HG02943 (cell line): ENCODE data around the gene CASKIN1.

Experiments used
- ATAC-seq: cut with Tn5 transposase; IDR thresholded peaks from one replicate; pipeline ENCODE4 v1.9.1; 2021; ENCODE audit warnings: mild to moderate bottlenecking, low read depth, moderate library complexity; ENCODE audit not compliant: unreplicated experiment

The CASKIN1 gene

DNA sequence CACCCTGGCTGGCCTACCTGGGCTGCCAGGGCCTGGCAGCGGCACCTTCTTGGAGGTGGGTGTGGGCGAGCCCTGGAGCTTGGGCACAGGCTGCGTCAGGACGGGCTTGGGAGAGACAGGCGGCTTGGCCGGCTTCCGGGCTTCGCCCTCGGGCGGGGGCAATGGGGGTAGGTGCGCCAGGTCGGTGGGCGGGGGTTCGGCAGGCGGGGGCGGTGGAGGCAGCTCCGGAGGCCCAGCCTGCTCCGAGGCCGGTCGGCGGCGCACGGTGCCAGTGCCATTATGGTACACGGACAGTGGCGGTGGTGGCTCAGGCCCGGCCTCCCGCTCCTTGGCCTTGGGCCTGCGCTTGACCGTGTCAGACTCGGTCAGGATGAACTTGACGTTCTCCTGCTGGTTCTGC is 16.8 kb downstream of the CASKIN1 start:
- ATAC-seq, result no peak

DNA sequence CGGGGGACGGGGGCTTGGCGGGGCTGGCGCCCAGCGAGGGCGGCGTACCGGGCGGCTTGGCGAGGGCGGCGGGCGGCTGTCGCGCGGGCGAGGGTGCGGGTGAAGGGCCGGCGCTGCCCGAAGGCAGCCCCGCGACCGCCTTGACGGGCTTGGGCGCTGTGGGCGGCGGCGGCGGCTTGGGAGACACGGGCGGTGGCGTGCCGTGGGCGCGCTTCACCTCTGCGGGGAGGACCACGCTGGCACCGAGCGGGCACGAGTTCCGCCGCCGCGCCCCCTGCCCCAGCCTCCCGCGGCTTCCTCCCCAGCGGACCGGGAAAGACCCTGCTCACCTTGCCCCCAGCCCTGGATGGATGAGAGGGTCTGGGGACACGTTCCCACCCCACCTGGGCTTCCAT is 17.3 kb downstream of the CASKIN1 start:
- ATAC-seq, result no peak

DNA sequence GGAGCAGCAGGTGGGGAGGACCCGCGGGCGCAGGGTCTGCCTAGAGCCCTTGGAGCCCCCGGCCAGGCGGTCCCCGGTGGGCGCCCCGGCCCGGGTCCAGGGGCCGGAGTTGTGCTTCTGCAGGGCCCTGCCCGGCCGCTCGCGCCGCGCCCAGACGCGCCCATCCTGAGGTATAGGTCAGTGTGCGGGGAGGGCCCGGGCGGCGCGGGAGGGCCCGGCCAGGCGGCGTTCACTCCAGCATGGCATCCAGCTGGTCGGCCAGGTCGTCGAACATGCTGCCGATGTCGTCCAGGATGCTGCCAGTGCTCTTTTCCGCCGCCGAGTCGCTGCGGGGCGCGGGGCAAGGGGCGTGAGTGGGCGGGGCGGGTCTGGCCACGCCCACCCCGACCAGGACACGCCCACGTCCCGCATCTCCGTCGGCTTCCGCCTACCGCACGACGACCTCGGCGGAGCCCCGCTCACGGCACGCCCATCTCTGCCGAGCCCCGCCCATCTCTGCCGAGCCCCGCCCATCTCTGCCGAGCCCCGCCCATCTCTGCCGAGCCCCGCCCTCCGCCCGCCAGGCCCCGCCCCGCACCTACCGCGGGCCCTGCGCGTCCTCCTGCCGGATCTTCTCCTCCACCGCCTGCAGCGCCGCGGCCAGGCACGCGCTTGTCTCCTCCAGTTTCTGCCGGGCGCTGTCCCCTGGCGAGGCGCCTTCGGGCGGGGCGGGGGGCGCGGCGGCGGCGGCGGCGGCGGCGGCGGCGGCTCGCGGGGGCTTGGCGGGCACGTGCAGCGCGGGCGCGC is 17.9 kb downstream of the CASKIN1 start:
- no peak for ATAC-seq

DNA sequence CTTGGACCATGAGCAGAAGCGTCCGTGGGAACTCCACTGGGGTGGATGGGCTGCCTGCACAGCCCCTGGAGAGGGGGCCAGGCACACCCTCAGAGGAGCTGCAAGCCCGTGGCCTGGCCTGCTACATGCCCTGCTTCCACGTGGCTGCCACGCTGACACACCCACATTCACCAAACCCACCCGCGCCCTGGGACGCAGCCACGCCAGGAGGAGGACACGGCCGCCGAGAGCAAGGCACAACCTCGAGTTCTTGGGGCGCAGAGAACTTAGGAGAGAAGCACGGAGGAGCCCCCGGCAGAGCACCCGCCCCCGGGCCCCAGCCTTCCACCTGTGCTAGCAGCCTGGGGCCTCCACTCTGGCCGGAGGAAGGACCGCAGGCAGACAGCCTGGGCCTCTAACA is 18.8 kb downstream of the CASKIN1 start:
- no peak for ATAC-seq

DNA sequence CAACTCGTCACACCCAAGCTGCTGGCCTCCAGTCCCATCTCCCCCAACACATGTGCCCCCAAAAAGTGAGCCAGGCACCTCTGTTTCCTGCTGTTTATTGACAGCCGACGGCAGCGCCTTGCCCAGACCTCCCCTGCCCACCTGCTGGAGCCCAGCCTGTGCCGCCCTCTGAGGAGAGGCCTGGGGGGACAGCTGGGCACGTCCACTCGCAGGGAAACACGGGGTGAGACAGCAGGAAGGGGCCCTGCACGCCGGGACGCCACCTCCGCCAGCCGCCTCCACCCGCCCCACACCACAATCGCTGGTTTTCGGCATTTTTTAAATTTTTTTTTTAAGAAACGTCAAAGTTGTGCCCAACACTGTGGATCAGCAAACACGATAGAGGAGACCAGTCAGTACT is 19.3 kb downstream of the CASKIN1 start:
- ATAC-seq, result no peak

DNA sequence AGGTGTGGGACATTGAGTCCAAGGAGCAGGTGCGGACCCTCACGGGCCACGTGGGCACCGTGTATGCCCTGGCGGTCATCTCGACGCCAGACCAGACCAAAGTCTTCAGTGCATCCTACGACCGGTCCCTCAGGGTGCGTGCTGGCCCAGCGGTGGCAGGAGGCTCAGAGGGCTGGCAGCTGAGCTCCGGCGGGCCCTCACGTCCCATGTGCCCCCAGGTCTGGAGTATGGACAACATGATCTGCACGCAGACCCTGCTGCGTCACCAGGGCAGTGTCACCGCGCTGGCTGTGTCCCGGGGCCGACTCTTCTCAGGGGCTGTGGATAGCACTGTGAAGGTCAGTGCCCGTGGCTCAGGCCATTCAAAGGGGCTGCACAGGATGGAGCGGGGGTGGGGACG is 20.4 kb downstream of the CASKIN1 start:
- no peak for ATAC-seq

DNA sequence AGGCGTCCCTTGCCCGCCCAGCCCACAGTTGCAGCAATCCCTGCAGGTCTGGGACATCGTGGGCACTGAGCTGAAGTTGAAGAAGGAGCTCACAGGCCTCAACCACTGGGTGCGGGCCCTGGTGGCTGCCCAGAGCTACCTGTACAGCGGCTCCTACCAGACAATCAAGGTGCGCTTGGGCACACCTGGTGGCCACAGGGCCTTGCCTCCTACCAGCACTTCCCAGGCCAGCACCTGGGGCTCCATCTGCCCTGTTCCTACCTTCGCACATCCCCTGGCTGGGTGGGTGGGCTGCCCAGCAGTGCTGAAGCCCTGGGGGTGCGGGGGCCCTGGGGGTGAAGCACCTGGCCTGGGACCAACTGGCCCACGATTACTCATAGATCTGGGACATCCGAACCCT is 21.0 kb downstream of the CASKIN1 start:
- ATAC-seq, result no peak

DNA sequence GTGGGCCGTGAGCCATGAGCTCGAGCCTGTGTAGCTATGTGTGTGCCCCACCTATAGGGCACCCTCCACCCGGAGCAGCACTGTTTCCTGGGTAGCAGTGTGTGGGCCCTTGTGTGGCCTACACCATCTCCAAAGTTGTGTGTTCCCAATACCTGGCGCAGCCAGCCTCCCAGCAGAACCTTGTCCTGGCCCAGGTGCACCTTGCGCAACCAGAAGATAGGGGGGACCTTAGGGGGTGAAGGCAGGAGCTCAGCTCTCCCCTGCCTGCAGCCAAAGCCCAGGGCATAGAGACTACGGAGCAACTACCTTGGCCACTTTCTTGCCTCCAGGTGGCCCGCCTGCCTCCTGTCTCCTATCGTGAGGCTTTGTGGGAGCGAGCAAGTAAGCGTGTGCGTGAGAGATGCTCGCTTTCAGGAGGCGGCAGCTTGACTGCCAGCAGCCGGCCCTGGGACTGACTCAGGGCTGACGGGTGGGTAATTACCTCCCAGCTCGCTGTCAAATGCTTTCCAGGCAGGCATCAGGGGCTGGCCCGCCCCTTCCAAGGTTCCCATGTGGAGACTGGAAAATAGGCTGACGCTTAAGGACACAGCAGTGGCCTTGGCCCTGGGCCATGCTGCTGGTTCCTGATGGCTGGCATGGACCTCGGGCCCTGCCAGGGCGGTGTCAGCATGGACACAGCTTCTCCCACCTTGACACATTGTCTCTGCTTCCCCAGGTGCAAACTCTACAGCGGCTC is 21.8 kb downstream of the CASKIN1 start:
- ATAC-seq, result no peak

DNA sequence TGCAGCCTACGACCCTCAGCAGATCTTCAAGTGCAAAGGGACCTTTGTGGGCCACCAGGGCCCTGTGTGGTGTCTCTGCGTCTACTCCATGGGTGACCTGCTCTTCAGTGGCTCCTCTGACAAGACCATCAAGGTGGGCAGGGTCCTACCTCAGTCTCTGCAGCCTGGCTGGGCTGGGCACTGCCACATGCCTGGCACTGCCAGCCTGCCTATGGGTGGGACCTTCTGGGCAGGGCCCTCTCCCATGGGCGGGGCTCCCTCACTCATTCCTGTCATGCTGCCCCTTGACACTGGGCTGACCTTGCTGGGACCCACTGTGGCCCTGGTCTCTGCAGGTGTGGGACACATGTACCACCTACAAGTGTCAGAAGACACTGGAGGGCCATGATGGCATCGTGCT is 22.5 kb downstream of the CASKIN1 start:
- no peak for ATAC-seq

DNA sequence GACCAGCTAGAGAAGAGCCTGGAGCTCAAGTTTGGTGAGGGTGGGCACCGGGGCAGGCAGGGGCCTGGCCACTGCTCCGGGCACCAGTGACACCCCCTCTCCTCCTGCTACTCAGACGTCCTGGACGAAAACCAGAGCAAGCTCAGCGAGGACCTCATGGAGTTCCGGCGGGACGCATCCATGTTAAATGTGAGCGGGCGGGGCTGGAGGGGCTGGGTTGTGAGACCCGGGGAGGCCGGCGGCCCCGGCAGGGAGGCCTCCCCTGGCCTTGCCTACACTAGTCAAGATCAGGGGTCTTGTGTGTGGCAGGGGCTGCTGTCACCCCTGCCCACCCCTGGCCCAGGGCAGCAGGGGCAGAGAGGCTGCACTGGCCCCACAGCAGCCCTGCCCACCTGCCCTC is 23.0 kb downstream of the CASKIN1 start:
- no peak for ATAC-seq

DNA sequence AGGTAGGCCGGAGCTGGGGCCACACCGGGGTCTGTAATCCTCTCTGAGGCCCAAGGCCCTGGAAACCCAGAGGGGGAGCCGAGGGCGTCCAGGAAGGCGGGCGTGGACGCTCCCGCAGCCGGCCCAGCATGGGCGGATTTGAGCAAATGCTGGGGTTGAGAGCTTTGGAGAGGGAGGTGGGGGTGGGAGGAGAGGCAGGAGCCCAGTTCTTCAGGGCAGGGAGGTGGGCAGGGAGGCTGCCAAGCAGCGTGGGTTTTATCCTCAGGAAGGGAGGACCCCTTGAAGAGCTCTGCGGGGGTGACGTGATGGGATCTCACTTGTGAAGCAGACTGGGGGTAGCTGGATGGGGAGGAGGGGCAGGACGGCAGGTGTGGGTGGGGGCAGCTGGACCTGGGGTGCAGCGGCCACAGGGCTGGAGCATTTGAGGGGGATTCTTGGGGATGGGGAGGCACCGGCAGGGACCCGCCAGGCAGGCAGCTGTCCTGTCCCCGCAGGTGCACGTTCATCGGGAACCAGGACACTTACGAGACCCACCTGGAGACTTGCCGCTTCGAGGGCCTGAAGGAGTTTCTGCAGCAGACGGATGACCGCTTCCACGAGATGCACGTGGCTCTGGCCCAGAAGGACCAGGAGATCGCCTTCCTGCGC is 23.6 kb downstream of the CASKIN1 start:
- ATAC-seq, result no peak

DNA sequence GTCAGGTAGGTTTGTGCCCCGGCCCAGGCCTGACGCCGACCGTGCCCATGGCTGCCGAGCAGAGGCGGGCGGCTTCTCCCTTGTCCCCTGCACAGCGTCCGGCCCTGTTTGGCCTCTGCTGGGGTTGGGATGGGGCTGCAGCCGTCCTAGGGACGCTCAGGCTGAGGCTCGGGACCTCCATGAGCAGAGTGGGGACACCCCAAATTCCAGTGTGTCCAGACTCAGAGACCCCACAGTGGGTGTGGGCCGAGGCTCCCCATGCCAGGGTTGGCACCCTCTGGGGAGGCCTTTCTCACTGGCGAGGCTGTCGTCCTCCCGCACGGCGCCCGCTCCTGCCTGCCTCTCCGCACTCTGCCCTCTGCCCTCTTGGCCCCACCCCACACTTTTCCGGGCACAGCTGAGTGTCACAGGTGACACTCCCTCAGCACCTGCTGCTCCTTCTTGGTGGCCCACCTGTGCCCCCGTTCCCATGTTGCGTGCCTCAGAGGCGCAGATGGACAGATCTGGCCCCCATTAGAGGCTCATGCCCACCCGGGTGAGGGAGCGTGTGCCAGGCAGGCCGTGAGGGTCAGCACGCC is 24.7 kb downstream of the CASKIN1 start:
- no peak for ATAC-seq

DNA sequence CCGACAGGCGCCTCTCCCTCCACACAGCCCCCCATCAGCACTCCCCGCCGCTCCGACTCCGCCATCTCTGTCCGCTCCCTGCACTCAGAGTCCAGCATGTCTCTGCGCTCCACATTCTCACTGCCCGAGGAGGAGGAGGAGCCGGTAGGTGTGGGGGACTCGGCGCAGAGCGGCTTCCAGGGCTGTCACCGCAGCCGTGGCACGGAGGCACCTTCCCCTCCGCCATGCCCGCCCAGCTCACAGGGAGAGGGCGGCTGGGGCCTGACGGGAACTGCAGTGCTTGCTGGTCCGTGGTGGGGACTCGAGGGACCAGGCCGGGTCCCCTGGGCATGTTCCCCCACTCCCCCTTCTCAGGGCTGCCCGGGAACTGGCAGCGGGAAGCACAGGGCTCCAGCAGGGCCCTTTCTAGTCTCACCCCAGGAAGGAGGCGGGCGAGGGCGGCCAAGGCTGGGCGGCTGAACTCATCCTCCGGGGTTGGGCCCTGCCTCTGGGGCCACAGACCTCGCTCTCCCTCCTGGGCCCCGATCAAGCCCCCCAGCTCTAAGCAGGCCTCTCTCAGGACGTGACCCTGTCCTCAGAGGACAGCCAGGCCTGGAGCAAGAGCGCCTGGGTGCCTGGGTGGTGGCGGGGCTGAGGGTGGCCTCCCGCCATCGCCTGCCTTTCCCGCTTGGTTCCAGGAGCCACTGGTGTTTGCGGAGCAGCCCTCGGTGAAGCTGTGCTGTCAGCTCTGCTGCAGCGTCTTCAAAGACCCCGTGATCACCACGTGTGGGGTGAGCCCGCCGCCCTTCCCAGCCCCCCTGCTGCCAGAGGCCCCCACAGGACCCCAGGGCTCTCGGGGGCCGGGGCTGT is 25.6 kb downstream of the CASKIN1 start:
- no peak for ATAC-seq

DNA sequence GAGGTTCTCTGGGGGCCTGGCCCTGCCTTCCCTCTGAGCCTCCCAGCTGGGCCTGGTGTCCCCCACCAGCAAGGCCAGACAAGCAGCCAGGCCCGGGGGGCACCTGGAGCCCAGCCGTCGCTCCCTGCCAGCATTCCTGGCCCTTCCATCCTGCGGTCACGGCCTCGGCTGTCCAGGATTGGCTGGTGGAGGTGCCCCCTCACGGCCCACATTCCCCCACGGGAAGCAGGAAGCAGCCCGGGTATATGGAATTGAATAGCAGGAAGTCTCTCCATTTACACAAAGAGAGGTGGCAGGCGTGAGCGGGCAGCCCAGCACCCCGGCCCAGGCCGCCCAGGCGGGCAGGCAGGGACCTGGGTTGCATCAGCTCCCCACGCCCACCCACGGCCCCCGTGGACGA is 26.3 kb downstream of the CASKIN1 start:
- no peak for ATAC-seq

DNA sequence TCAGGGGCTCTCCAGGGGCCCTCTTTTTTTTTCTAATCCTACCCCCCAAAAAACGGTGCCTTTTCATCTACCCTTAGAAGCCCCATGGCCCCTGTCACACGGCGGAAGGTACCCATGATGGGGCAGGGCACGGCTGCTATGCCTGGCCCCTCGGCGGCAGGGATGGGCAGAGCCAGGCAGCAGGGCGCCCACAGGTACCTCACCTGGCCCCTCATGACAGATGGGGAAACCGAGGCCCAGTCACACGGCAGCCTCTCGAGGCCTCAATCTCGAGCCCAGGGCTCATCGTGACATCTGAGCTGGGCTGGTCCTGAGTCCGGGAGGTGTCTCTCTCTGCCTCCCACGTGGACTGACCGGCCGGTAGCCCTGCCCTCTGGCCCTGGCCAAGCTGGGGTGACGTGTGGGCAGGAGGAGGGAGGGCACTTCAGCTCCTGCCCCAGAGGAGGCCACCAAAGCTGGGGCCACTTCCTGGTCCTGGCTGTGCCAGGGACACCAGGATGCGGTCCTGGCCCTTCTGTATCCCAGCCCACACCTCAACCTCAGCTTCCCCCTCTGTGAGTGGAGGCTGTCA is 29.3 kb downstream of the CASKIN1 start:
- ATAC-seq, result no peak

DNA sequence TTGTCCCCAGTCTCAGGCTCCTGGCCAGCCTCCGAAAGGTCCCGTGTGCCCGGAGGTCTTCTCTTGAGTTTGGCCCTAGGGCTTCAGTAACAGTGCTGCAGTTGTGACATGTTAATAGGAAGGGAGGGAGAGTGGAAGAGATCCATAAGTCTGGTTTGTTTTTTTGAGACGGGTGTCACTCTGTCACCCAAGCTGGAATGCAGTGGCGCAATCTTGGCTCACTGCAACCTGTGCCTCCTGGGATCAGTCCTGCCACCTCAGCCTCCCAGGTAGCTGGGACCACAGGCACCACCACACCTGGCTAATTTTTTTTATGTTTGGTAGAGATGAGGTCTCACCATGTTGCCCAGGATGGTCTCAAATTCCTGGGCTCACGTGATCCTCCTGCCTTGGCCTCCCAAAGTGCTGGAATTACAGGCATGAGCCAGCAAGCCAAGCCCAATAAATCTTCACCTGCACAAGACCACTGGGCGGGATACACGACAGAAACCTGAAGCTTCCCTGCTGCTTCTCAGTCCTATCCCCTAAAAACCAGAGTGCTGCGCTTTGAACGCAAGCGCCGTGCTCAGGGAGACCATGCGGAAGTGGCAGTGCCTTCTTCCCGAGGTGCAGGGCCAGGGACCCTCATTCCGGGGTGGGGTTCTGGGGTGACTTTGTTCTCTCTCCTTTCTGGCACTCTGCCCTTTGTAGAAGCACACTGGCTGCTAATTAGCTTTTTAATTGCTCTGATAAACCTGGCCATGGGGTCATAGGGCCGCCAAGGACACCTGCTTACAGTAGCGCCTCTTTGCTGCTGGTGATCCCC is 29.9 kb downstream of the CASKIN1 start:
- ATAC-seq, result no peak

DNA sequence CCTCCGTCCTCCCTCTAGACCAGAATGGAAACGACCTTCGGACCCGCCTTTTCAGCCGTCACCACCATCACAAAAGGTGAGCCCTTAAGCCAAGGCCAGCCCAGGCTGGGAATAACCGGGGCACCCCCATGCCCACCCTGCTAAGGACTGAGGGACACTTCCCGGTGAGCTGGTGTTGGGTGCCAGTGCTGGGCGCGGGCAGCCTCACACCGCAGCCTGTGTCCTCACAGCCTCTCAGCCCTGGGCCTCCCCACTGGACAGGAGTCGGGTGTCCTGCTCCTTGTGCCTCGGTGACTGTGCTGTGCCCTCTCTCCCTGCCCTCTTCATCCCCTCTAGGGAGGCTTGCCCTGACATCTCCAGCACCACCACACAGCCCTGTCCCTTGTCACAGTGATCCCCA is 30.5 kb downstream of the CASKIN1 start:
- ATAC-seq, result no peak

DNA sequence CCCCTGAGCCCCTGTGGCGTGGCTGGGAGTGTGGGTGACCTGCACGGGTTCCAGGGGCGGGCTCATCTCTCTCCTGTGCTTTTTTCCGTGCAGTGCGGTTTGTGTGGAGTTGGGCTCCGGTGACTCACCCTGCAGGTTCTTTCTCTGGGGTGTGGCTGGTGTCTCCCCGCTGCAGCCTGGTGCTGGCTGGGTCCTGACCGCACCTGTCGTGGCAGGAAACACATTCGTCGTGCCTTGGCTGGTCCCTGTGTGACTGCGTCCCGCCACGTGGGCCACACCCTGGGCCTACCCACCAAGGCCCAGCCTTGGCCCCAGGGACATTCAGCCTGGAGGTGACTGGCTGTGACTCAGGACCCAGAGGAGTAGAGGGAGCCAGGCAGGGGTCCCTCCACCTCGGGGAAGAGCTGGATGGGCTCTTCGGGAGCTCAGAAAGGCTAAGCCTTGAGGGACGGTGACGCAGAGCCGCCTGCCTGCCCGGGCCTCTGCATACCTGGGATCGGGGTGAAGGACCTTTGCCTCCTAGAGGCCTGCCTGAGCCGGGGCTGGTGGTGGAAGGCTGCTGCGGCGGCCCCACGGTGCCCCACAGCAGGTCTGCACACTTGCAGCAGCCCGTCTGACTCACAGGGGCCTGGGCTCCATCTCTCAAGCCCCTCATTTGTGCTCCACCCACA is 33.1 kb downstream of the CASKIN1 start:
- ATAC-seq, result no peak

DNA sequence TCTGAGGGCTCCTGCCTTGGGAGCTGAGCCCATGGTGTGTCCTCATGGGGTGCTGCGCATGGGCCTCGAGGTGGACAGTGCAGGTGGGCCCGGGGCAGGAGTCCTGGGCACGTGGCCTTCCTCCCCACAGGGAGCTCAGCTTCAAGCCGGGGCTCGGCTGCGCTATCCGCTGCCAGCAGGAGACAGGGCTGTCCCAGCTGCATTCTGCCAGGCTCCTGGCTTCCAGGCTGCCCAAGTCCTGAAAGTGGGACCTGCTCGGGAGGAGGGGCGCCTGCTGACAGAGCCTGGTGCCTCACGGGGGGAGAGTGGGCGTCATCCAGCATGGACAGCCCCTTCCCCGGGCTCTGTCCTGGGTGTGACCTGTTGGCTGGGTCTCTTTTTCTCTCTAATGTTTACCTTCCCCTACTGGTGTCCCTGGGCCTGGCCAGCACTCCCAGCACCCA is 33.7 kb downstream of the CASKIN1 start:
- no peak for ATAC-seq
